HepG2 (cell line): ENCODE results near the gene POC1B. TPM values are rescaled to one million over a fixed set of nuclear protein-coding genes. Genes with fewer than 3 reads are reported as not detected.

Experiments
- ATAC-seq: fragments of 200-7000 bp; cut with Tn5 transposase; 3 replicates; pipeline ENCODE4 v1.9.1; 2020; ENCODE audit warnings: mild to moderate bottlenecking, moderate library complexity
- BruUV-seq: library from RNA; stranded (reverse); fragments of 400-500 nt; replicated peaks from 2 replicates; lab custom pipeline; 2021; lab: Mats Ljungman, UMichigan
- CTCF ChIA-PET: fragments of 300-600 bp; formaldehyde crosslinking; extraction: SDS; loops from one replicate; lab custom pipeline; 2021; ENCODE audit warnings: low total read pairs, inconsistent platforms, low intra/inter-chr PET ratio; lab: Yijun Ruan, JAX
- POLR2A ChIA-PET: fragments of 350-600 bp; sonication (Branson Sonifier 250); formaldehyde crosslinking; loops from one replicate; lab custom pipeline; 2020; ENCODE audit warnings: antibody characterized with exemption, inconsistent platforms; lab: Yijun Ruan, JAX
- DNase-seq: peaks from one replicate; pipeline ENCODE4 v3.0.0-alpha.2; 2015; ENCODE audit warnings: low spot score
- FAIRE-seq: peaks from 3 replicates; lab custom pipeline; 2011; peaks lifted over from hg19 to GRCh38; lab: Jason Lieb, UNC
- H2AFZ ChIP-seq: one replicate; pipeline ENCODE4 v1.6.1; 2011; ENCODE audit warnings: low read length, inconsistent platforms
- H3K27ac ChIP-seq: fragments of 300-600 bp; 3 replicates; pipeline ENCODE4 v1.8.0; 2011; ENCODE audit warnings: mixed run types, mild to moderate bottlenecking, mixed read lengths, low read length, inconsistent platforms; ENCODE audit not compliant: insufficient read depth; ENCODE audit errors: extremely low read length
- H3K27me3 ChIP-seq, 2 experiments: fragments of 200-600 bp in 1 of 2; 2 replicates in 1 of 2; 3 replicates in 1 of 2; pipeline versions ENCODE4 v1.6.0 to v1.8.0; 2011; ENCODE audit warnings: low read length in 2 of 2, mild to moderate bottlenecking in 2 of 2, moderate library complexity in 2 of 2, inconsistent platforms in 1 of 2; ENCODE audit not compliant: insufficient read depth in 2 of 2, control insufficient read depth in 1 of 2
- H3K36me3 ChIP-seq, 2 experiments: fragments of 200-600 bp in 1 of 2; replicated peaks in 1 of 2; 2 replicates in 1 of 2; 3 replicates in 1 of 2; pipeline versions ENCODE4 v1.5.1 to v1.8.0; 2011; ENCODE audit warnings: low read length in 2 of 2, inconsistent platforms in 1 of 2; ENCODE audit not compliant: insufficient read depth in 2 of 2, control insufficient read depth in 1 of 2
- H3K4me1 ChIP-seq: 2 replicates; pipeline ENCODE4 v1.5.1; 2012; ENCODE audit warnings: low read length, inconsistent platforms; ENCODE audit not compliant: insufficient read depth
- H3K4me2 ChIP-seq: 2 replicates; pipeline ENCODE4 v1.6.0; 2011; ENCODE audit warnings: low read depth, low read length, inconsistent platforms
- H3K4me3 ChIP-seq, 3 experiments: fragments of 200-600 bp in 1 of 3; sonication (generic), shearing (Covaris generic) in 1 of 3; replicated peaks in 1 of 3; 2 replicates each; pipeline ENCODE4 v1.5.1; 2011 to 2016; ENCODE audit warnings: low read length in 3 of 3, inconsistent platforms in 2 of 3, low read depth in 2 of 3, mild to moderate bottlenecking in 2 of 3, control low read depth in 1 of 3, mixed read lengths in 1 of 3; ENCODE audit not compliant: insufficient read depth in 1 of 3
- H3K79me2 ChIP-seq: one replicate; pipeline ENCODE4 v1.6.1; 2011; ENCODE audit warnings: low read length, inconsistent platforms; ENCODE audit not compliant: insufficient read depth
- H3K9ac ChIP-seq: 2 replicates; pipeline ENCODE4 v1.6.0; 2011; ENCODE audit warnings: mild to moderate bottlenecking, low read depth, low read length, inconsistent platforms; ENCODE audit not compliant: insufficient read depth
- H3K9me3 ChIP-seq: 2 replicates; pipeline ENCODE4 v1.5.1; 2012; ENCODE audit warnings: mild to moderate bottlenecking, low read length
- H4K20me1 ChIP-seq: 2 replicates; pipeline ENCODE4 v1.6.0; 2011; ENCODE audit warnings: inconsistent platforms, mild to moderate bottlenecking, low read length, moderate library complexity; ENCODE audit not compliant: insufficient read depth
- ERF ChIP-seq: IDR thresholded peaks from 2 replicates; pipeline ENCODE4 v1.6.1; 2018; ENCODE audit warnings: missing biosample characterization, missing genetic modification reagents
- FOXK1 ChIP-seq: sonication (generic); formaldehyde crosslinking; IDR thresholded peaks from 2 replicates; pipeline ENCODE4 v1.4.0; 2020; ENCODE audit warnings: low read depth, missing genetic modification reagents, borderline replicate concordance
- NFKB2 ChIP-seq: sonication (generic); formaldehyde crosslinking; IDR thresholded peaks from 2 replicates; pipeline ENCODE4 v1.4.0; 2020; ENCODE audit warnings: missing genetic modification reagents, borderline replicate concordance
- PHB2 ChIP-seq: fragments of 450-650 bp; IDR thresholded peaks from 2 replicates; pipeline ENCODE4 v1.6.1; 2018; ENCODE audit not compliant: partially characterized antibody
- SP1 ChIP-seq, 2 experiments: fragments of 450-650 bp in 1 of 2; sonication (generic) in 1 of 2; formaldehyde crosslinking in 1 of 2; IDR thresholded peaks; 2 replicates each; pipeline versions ENCODE4 v1.4.0 to v1.6.1; 2016 to 2020; ENCODE audit warnings: missing genetic modification reagents in 1 of 2
- TBL1XR1 ChIP-seq: fragments of 150-350 bp; IDR thresholded peaks from 2 replicates; pipeline ENCODE4 v1.6.1; 2014; ENCODE audit warnings: borderline replicate concordance, low read length; ENCODE audit not compliant: partially characterized antibody
- THYN1 ChIP-seq: sonication (generic); formaldehyde crosslinking; IDR thresholded peaks from 2 replicates; pipeline ENCODE4 v1.8.1; 2023; ENCODE audit warnings: low read depth, mild to moderate bottlenecking, moderate library complexity, missing genetic modification reagents, borderline replicate concordance
- XBP1 ChIP-seq: sonication (generic); formaldehyde crosslinking; IDR thresholded peaks from 2 replicates; pipeline ENCODE4 v1.5.0; 2020; ENCODE audit warnings: missing genetic modification reagents
- ZFY ChIP-seq: sonication (generic); formaldehyde crosslinking; IDR thresholded peaks from 2 replicates; pipeline ENCODE4 v1.4.0; 2020; ENCODE audit warnings: missing genetic modification reagents
- ZNF17 ChIP-seq: sonication (generic); formaldehyde crosslinking; IDR thresholded peaks from 2 replicates; pipeline ENCODE4 v1.5.0; 2020; ENCODE audit warnings: mild to moderate bottlenecking, missing genetic modification reagents
- ZNF589 ChIP-seq: sonication (generic); formaldehyde crosslinking; conservative IDR thresholded peaks from 2 replicates; pipeline ENCODE4 v1.8.0; 2022; ENCODE audit warnings: mild to moderate bottlenecking, moderate library complexity, missing genetic modification reagents
- WGBS: methylation state at CpG from one replicate; pipeline ENCODE4 v1.1.6; 2017; ENCODE audit warnings: low lambda C conversion rate; 5-methylcytosine and 5-hydroxymethylcytosine counted together
- in situ Hi-C: cut with HindIII; loops from 2 replicates; pipeline ENCODE4 v1.10.0; 2017; ENCODE audit warnings: low pct_unique_long_range_greater_than_20kb; ENCODE audit not compliant: extremely low pct_ligation_motif_present
- intact Hi-C: fragments of 100-400 bp; cut with micrococcal nuclease; formaldehyde crosslinking; loops from one replicate; pipeline ENCODE4 v1.10.0; 2022; ENCODE audit not compliant: unreplicated experiment
- polyA plus RNA-seq, 8 experiments: library from polyadenylated mRNA; depleted of rRNA in 3 of 8; stranded (reverse) in 7 of 8; unstranded in 1 of 8; fragments of >200 nt; fragmentation: Illumina TruSeq in 4 of 8; extraction: Trizol in 4 of 8; gene quantifications; 2 replicates each; pipeline versions ENCODE4 v1.2.1 to v1.2.3, GENCODE V29; 2011 to 2016; ENCODE audit warnings: low read depth in 4 of 8, missing spikeins in 1 of 8, mixed read lengths in 1 of 8; ENCODE audit not compliant: insufficient read depth in 1 of 8
- total RNA-seq, 5 experiments: library from RNA; depleted of rRNA; stranded (reverse); fragments of >200 nt; fragmentation: Illumina TruSeq; extraction: Trizol; gene quantifications; 2 replicates each; pipeline ENCODE4 v1.2.3, GENCODE V29; 2016; ENCODE audit warnings: low read depth in 1 of 5
- TF ChIP-seq, protein P1 (sequence below): sonication (generic); formaldehyde crosslinking; IDR thresholded peaks from 2 replicates; pipeline ENCODE4 v1.9.0; 2021; ENCODE audit warnings: missing genetic modification reagents, mild to moderate bottlenecking, borderline replicate concordance

The POC1B gene
- total and polyA plus RNA-seq, 2 of the 13 experiments (the other 11 are each of a cell fraction or from before 2014, with no cell fraction given) = 9.3 to 11.0 TPM

- ATAC-seq = no peak; the same call in 2 of the 3 replicates
- 26% methylated on average over 2 of the region's 2 CpGs for WGBS
Measured at GRCh38 chr12:89574736-89575208, 48.9 kb upstream of the POC1B start.

More at GRCh38 chr12:89574736-89575208, 48.9 kb upstream of the POC1B start:
- Histone ChIP-seq H3K4me3 (no peak overlapping the region; a peak in 1 of 6 replicates), H3K4me2 (peak overlapping the region; percentile 41), H3K27me3 (no peaks in the 10 kb centered on the region), H3K4me1 (peaks cover 23% of the 10 kb centered on the region), H3K27ac (no peak overlapping the region), H4K20me1 (no peaks in the 10 kb centered on the region), H3K9ac (no peak overlapping the region), H3K9me3 (no peaks in the 10 kb centered on the region), H3K79me2 (no peaks in the 10 kb centered on the region), H2AFZ (no peak overlapping the region), H3K36me3 (no peaks in the 10 kb centered on the region)
- DNase-seq (peak; percentile 2), FAIRE-seq (no peak)
- CTCF ChIA-PET = no interaction called here
- TF ChIP-seq ZNF589 (no peak), THYN1 (CRISPR knock-in tag) (no peak), ZFY (no peak), SP1 (IDR thresholded peaks at IDR 0.05) (no peak), SP1 (CRISPR knock-in tag; IDR thresholded peaks at IDR 0.05) (no peak), PHB2 (no peak), NFKB2 (CRISPR knock-in tag) (no peak), TBL1XR1 (no peak), ERF (CRISPR knock-in tag) (no peak), XBP1 (CRISPR knock-in tag) (no peak), ZNF17 (no peak), FOXK1 (CRISPR knock-in tag) (no peak)
- TF ChIP-seq, protein P1, sequence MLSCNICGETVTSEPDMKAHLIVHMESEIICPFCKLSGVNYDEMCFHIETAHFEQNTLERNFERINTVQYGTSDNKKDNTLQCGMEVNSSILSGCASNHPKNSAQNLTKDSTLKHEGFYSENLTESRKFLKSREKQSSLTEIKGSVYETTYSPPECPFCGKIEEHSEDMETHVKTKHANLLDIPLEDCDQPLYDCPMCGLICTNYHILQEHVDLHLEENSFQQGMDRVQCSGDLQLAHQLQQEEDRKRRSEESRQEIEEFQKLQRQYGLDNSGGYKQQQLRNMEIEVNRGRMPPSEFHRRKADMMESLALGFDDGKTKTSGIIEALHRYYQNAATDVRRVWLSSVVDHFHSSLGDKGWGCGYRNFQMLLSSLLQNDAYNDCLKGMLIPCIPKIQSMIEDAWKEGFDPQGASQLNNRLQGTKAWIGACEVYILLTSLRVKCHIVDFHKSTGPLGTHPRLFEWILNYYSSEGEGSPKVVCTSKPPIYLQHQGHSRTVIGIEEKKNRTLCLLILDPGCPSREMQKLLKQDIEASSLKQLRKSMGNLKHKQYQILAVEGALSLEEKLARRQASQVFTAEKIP = no peak
- in situ Hi-C loops (no loop called here), intact Hi-C loops (no loop called here)
- no TSS peak for BruUV-seq
- POLR2A ChIA-PET = no interaction called here
